ENCODE measurements around the gene LRRC49. TPM values are rescaled to one million over a fixed set of nuclear protein-coding genes. Genes with fewer than 3 reads are reported as not detected.

LRRC49 gene
- total RNA-seq, 6 donors from 2014 or later: 3.0 to 26.7 (median 9.2) TPM

GRCh38 chr15:71052356-71052755, 159.7 kb downstream of the LRRC49 start:
- no peak for DNase-seq
- WGBS, 2 donors: 97% methylated on average over 1 to 2 of the region's 2 CpGs
- peaks cover 0 to 7% (median 0%) of the 10 kb centered on the region in 4 donors for H3K36me3 ChIP-seq
- no peak for ATAC-seq (ENCODE audit: low FRiP score in 2 of 2)
- H3K27me3 ChIP-seq: no peaks in the 10 kb centered on the region
- TF ChIP-seq, protein P1, sequence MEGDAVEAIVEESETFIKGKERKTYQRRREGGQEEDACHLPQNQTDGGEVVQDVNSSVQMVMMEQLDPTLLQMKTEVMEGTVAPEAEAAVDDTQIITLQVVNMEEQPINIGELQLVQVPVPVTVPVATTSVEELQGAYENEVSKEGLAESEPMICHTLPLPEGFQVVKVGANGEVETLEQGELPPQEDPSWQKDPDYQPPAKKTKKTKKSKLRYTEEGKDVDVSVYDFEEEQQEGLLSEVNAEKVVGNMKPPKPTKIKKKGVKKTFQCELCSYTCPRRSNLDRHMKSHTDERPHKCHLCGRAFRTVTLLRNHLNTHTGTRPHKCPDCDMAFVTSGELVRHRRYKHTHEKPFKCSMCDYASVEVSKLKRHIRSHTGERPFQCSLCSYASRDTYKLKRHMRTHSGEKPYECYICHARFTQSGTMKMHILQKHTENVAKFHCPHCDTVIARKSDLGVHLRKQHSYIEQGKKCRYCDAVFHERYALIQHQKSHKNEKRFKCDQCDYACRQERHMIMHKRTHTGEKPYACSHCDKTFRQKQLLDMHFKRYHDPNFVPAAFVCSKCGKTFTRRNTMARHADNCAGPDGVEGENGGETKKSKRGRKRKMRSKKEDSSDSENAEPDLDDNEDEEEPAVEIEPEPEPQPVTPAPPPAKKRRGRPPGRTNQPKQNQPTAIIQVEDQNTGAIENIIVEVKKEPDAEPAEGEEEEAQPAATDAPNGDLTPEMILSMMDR (IDR thresholded peaks at IDR 0.05): no peak
- TF ChIP-seq EP300 (IDR thresholded peaks at IDR 0.05) (no peak), POLR2A (IDR thresholded peaks at IDR 0.05) (no peak), POLR2AphosphoS5 (IDR thresholded peaks at IDR 0.05) (no peak)
- no peak overlapping the region for H3K4me3 ChIP-seq
- H3K27ac ChIP-seq: no peak overlapping the region
- no peaks in the 10 kb centered on the region for H3K4me1 ChIP-seq
- no peaks in the 10 kb centered on the region for H3K9me3 ChIP-seq

- WGBS, 2 donors: 42 to 43% methylated on average over 2 of the region's 2 CpGs
- ATAC-seq (ENCODE audit: low FRiP score in 2 of 2) (no peak), DNase-seq (no peak)
- Histone ChIP-seq H3K9me3 (no peaks in the 10 kb centered on the region), H3K36me3 (peaks cover 0 to 7% (median 0%) of the 10 kb centered on the region in 4 donors), H3K27ac (no peak overlapping the region), H3K4me3 (no peak overlapping the region), H3K4me1 (no peaks in the 10 kb centered on the region), H3K27me3 (no peaks in the 10 kb centered on the region)
- TF ChIP-seq EP300 (IDR thresholded peaks at IDR 0.05) (no peak), POLR2A (IDR thresholded peaks at IDR 0.05) (no peak), POLR2AphosphoS5 (IDR thresholded peaks at IDR 0.05) (no peak)
- TF ChIP-seq, protein P1 (IDR thresholded peaks at IDR 0.05): no peak
Observed at GRCh38 chr15:71054286-71054952, 161.8 kb downstream of the LRRC49 start.

DNA sequence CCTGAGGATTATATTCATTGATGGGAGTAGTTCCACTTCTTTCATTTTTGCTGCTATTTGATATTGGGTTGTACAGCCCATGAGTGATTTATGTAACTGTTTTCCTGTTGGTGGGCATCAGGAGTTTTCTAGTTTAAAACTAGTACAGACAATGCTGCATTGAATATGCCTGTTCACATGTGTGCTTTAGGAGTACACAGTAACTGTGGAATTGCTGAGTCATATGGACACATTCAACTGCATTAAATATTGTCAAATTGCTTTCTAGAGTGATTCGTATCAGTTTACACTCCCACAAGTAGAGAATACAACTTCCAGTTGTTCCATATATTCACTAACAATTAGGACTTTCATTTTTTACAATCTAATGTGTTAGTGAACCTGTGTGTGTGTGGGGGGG, 162.8 kb downstream of the LRRC49 start:
- H3K4me1 ChIP-seq: no peaks in the 10 kb centered on the region
- no peak overlapping the region for H3K27ac ChIP-seq
- DNase-seq: no peak
- TF ChIP-seq POLR2A (IDR thresholded peaks at IDR 0.05): no peak
- TF ChIP-seq, protein P1 (IDR thresholded peaks at IDR 0.05): no peak
- TF ChIP-seq POLR2AphosphoS5 (IDR thresholded peaks at IDR 0.05): no peak
- WGBS, 2 donors: 59 to 80% methylated on average over 1 of the region's 1 CpG
- no peak overlapping the region for H3K4me3 ChIP-seq
- no peaks in the 10 kb centered on the region for H3K9me3 ChIP-seq
- no peaks in the 10 kb centered on the region for H3K27me3 ChIP-seq
- no peak for ATAC-seq (ENCODE audit: low FRiP score in 2 of 2)
- peaks cover 0 to under 1% (median 0%) of the 10 kb centered on the region in 4 donors for H3K36me3 ChIP-seq

- H3K4me1 ChIP-seq: no peaks in the 10 kb centered on the region
- DNase-seq (no peak), ATAC-seq (ENCODE audit: low FRiP score in 2 of 2) (no peak)
- no peak overlapping the region for H3K4me3 ChIP-seq
- TF ChIP-seq EP300 (IDR thresholded peaks at IDR 0.05) (no peak), POLR2A (IDR thresholded peaks at IDR 0.05) (no peak), POLR2AphosphoS5 (IDR thresholded peaks at IDR 0.05) (no peak)
- TF ChIP-seq, protein P1 (IDR thresholded peaks at IDR 0.05): no peak
- no peaks in the 10 kb centered on the region for H3K36me3 ChIP-seq
- H3K27ac ChIP-seq: no peak overlapping the region
- no peaks in the 10 kb centered on the region for H3K9me3 ChIP-seq
- no peaks in the 10 kb centered on the region for H3K27me3 ChIP-seq
Observed at GRCh38 chr15:71056111-71056510, 163.5 kb downstream of the LRRC49 start.

DNA sequence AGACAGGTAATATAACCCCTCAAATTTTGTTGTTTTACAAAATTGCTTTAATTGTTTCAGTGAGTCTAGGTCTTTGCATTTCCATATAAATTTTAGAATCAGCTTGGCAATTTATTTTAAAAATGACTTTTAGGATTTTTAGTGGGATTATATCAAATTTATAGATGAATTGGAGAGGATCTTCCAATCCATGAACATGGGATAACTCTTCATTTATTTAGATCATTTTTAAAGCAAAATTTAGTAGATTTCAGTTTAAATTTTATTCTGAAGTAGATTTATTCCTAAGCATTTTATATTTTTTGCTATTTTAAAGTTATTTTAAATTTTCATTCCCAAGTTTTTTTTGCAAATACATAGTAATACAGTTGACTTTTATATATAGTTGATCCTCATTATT, 164.5 kb downstream of the LRRC49 start:
- Histone ChIP-seq H3K27ac (no peak overlapping the region), H3K36me3 (no peaks in the 10 kb centered on the region), H3K4me1 (no peaks in the 10 kb centered on the region), H3K4me3 (no peak overlapping the region), H3K27me3 (no peaks in the 10 kb centered on the region), H3K9me3 (no peaks in the 10 kb centered on the region)
- TF ChIP-seq POLR2A (IDR thresholded peaks at IDR 0.05) (no peak), POLR2AphosphoS5 (IDR thresholded peaks at IDR 0.05) (no peak), EP300 (IDR thresholded peaks at IDR 0.05) (no peak)
- TF ChIP-seq, protein P1 (IDR thresholded peaks at IDR 0.05): no peak
- ATAC-seq (ENCODE audit: low FRiP score in 2 of 2) (no peak), DNase-seq (no peak)

Data from upper lobe of left lung (tissue), 6 donors.